HEK293T (cell line): ENCODE results near the gene ZIC5.

Experiments
- ARNT ChIP-seq: fragments of 450-650 bp; IDR thresholded peaks from 2 replicates; pipeline ENCODE4 v1.6.1; 2017; ENCODE audit warnings: mild to moderate bottlenecking
- BHLHE40 ChIP-seq: fragments of 450-650 bp; IDR thresholded peaks from 2 replicates; pipeline ENCODE4 v1.6.1; 2016; ENCODE audit warnings: mild to moderate bottlenecking, moderate library complexity, borderline replicate concordance
- ELF4 ChIP-seq: fragments of 450-650 bp; IDR thresholded peaks from 2 replicates; pipeline ENCODE4 v1.6.1; 2017; ENCODE audit warnings: antibody characterized with exemption
- FOXA1 ChIP-seq: fragments of 450-650 bp; IDR thresholded peaks from 2 replicates; pipeline ENCODE4 v1.6.1; 2016; ENCODE audit warnings: mild to moderate bottlenecking
- FOXK2 ChIP-seq: fragments of 450-650 bp; IDR thresholded peaks from 2 replicates; pipeline ENCODE4 v1.6.1; 2016; ENCODE audit warnings: mild to moderate bottlenecking
- FOXM1 ChIP-seq: fragments of 450-650 bp; IDR thresholded peaks from 2 replicates; pipeline ENCODE4 v1.6.1; 2017; ENCODE audit warnings: mild to moderate bottlenecking, borderline replicate concordance
- L3MBTL2 ChIP-seq: fragments of 450-650 bp; conservative IDR thresholded peaks from 2 replicates; pipeline ENCODE4 v1.6.1; 2016; ENCODE audit warnings: mild to moderate bottlenecking
- SP1 ChIP-seq: fragments of 450-650 bp; IDR thresholded peaks from 2 replicates; pipeline ENCODE4 v1.6.1; 2017
- SUZ12 ChIP-seq: fragments of 450-650 bp; IDR thresholded peaks from 2 replicates; pipeline ENCODE4 v1.6.1; 2016; ENCODE audit warnings: mild to moderate bottlenecking
- TF ChIP-seq, protein P1 (sequence below): fragments of 450-650 bp; IDR thresholded peaks from 2 replicates; pipeline ENCODE4 v1.6.1; 2016

DNA sequence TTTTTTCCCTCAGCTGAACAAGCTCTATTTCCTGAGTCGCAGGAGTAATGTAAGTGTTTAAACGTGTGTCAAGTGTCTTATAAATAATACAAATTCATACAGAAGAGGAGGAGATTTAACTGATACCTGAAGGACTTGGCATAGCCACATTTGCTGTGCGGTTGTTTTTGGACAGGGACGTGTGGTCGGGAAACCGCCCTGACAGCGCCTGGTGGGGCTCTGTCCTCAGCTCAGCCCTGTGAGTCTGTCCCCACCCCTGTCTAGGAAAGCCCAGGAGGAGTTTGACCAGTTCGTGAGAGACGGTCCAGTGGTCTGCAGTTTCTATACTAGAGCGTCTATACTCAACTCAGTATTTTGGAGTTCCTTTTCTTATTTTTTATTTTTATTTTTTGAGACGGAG is 26.7 kb upstream of the ZIC5 start:
- TF ChIP-seq FOXK2 (no peak), SUZ12 (no peak), SP1 (no peak), FOXA1 (no peak), BHLHE40 (no peak), ARNT (no peak), L3MBTL2 (no peak), ELF4 (no peak), FOXM1 (no peak)
- TF ChIP-seq, protein P1, sequence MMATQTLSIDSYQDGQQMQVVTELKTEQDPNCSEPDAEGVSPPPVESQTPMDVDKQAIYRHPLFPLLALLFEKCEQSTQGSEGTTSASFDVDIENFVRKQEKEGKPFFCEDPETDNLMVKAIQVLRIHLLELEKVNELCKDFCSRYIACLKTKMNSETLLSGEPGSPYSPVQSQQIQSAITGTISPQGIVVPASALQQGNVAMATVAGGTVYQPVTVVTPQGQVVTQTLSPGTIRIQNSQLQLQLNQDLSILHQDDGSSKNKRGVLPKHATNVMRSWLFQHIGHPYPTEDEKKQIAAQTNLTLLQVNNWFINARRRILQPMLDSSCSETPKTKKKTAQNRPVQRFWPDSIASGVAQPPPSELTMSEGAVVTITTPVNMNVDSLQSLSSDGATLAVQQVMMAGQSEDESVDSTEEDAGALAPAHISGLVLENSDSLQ: no peak
